ENCODE data around the gene C11orf58.

Gene C11orf58

GRCh38 chr11:16806791-16807190, 68.3 kb downstream of the C11orf58 start:
- no peak for DNase-seq

- no peak for DNase-seq
Observed at GRCh38 chr11:16807306-16807705, 68.9 kb downstream of the C11orf58 start.
